NCI-H345 treated with DMSO at 0.1 percent for 48 hours (cell line): ENCODE data around the gene GLS2.
A peak's percentile ranks its signal among the peaks of the same experiment; 100 is the strongest.
"Not testable (repeated sequence)": the region's sequence is repeated elsewhere in the genome, so short reads cannot be mapped to it uniquely, and the experiment has no call there.

Source experiments
- DNase-seq: peaks from one replicate; lab custom pipeline; 2025; ENCODE audit not compliant: unreplicated experiment; lab: John Stamatoyannopoulos, UW

The GLS2 gene

GRCh38 chr12:56448860-56449621 lies 38.9 kb downstream of the GLS2 start, which contains the start of gene TIMELESS:
TIMELESS (minus strand) TSS chr12:56449426; CDS start chr12:56434170, 15,256 bp downstream.
- DNase-seq: peak; percentile 80

DNA sequence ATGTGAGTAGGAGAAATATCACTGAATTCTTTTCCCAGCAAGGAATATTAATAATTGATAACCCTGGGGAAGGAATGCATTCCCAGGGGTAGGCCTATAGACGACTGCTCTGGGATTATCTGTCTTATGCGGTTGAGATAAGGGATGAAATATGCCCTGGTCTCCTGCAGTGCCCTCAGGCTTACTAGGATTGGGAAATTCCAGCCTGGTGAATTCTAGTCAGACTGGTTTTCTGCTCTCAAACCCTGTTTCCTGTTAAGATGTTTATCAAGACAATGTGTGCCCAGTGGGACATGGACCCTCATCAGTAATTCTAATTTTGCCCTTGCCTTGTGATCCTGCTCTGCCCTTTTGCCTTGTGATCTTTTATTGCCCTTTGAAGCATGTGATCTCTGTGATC lies 44.8 kb downstream of the GLS2 start:
- not testable (repeated sequence) for DNase-seq

DNA sequence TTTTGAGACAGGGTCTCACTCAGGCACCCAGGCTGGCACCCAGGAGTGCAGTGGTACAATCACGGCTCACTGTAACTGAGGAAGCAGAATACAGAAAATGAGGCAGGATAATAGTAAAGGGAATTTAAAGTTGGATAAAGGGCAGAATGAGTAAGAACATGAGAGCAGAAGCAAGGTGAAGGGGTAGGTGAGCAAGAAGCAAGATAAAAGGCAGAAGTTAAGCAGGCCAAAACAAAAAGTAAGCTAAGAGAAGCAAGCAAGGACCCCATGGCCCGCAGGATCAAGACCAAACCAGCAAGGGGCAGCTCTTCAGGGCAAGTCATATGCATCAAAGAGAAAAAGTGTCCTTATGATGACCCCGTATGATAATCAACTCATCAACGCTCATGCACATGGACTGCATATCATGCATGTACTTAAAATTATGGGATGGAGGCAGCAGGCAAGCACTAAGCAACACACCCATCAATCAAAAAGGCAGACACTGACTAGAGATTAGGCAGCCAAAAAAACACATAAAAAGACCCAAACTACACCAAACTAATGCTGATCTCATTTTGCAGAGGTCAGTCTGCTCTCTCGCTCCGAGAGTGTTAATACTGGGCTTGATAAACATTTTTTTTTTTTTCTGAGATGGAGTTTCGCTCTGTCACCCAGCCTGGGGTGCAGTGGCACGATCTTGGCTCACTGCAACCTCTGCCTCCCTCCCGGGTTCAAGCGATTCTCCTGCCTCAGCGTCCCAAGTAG lies 50.4 kb downstream of the GLS2 start:
- no peak for DNase-seq

GRCh38 chr12:56434828-56435227 lies 53.1 kb downstream of the GLS2 start:
- no peak for DNase-seq

- DNase-seq: no peak
Observed at GRCh38 chr12:56431850-56432249, 56.1 kb downstream of the GLS2 start.

GRCh38 chr12:56431288-56431687 lies 56.7 kb downstream of the GLS2 start:
- DNase-seq: no peak

GRCh38 chr12:56425940-56426438 lies 62.0 kb downstream of the GLS2 start:
- no peak for DNase-seq

- DNase-seq: no peak
Observed at GRCh38 chr12:56425193-56425592, 62.8 kb downstream of the GLS2 start.
